Stimulated activated CD8-positive, alpha-beta memory T cell treated with anti-CD3 and anti-CD28 coated beads, Interleukin-4, amount 100 ng/mL, for 48 hours (primary cell): Measurements from ENCODE around the gene CPVL.

ENCODE experiments used
- DNase-seq: peaks from one replicate; pipeline ENCODE4 v3.0.0-alpha.2; 2020

CPVL gene

GRCh38 chr7:29154076-29154475, 7.7 kb upstream of the CPVL start:
- DNase-seq, result no peak

- DNase-seq, result no peak
Measured at GRCh38 chr7:29150856-29151255, 4.5 kb upstream of the CPVL start.

GRCh38 chr7:29149036-29149435, 2.7 kb upstream of the CPVL start:
- DNase-seq, result no peak

GRCh38 chr7:29147821-29148220, 1.5 kb upstream of the CPVL start:
- DNase-seq, result no peak

GRCh38 chr7:29146888-29147609, 712 bp upstream of the CPVL start:
- no peak for DNase-seq

GRCh38 chr7:29145553-29146056, 732 bp downstream of the CPVL start:
- no peak for DNase-seq

GRCh38 chr7:29143751-29144150, 2.6 kb downstream of the CPVL start:
- DNase-seq, result no peak

- DNase-seq, result no peak
Measured at GRCh38 chr7:29142021-29142727, 4.2 kb downstream of the CPVL start.

- DNase-seq, result no peak
Measured at GRCh38 chr7:29140873-29141468, 5.4 kb downstream of the CPVL start.

- DNase-seq, result no peak
Measured at GRCh38 chr7:29139796-29140195, 6.5 kb downstream of the CPVL start.

GRCh38 chr7:29139191-29139590, 7.1 kb downstream of the CPVL start:
- DNase-seq, result no peak

GRCh38 chr7:29138588-29138987, 7.7 kb downstream of the CPVL start:
- DNase-seq, result no peak

GRCh38 chr7:29135846-29136245, 10.5 kb downstream of the CPVL start:
- DNase-seq, result no peak

- no peak for DNase-seq
Measured at GRCh38 chr7:29132980-29133379, 13.4 kb downstream of the CPVL start.

GRCh38 chr7:29131678-29132077, 14.7 kb downstream of the CPVL start:
- no peak for DNase-seq

GRCh38 chr7:29130096-29130495, 16.2 kb downstream of the CPVL start:
- DNase-seq, result no peak

- DNase-seq, result no peak
Measured at GRCh38 chr7:29127527-29127926, 18.8 kb downstream of the CPVL start.

GRCh38 chr7:29126804-29127203, 19.5 kb downstream of the CPVL start:
- DNase-seq, result no peak

- no peak for DNase-seq
Measured at GRCh38 chr7:29123626-29124190, 22.6 kb downstream of the CPVL start.

GRCh38 chr7:29122759-29123158, 23.6 kb downstream of the CPVL start:
- DNase-seq, result no peak

GRCh38 chr7:29122081-29122480, 24.3 kb downstream of the CPVL start:
- DNase-seq, result no peak

GRCh38 chr7:29120955-29121354, 25.4 kb downstream of the CPVL start:
- no peak for DNase-seq

GRCh38 chr7:29119538-29119937, 26.8 kb downstream of the CPVL start:
- DNase-seq, result no peak
